Ramos (cell line): ENCODE measurements around the gene TMEM115.
"Not testable (repeated sequence)": the region's sequence is repeated elsewhere in the genome, so short reads cannot be mapped to it uniquely, and the experiment has no call there.

Experiments used
- in situ Hi-C: fragments of 300-500 bp; cut with MboI; formaldehyde crosslinking; loops from one replicate; pipeline ENCODE4 v1.14.3; 2022; ENCODE audit warnings: low sequenced_read_pairs; ENCODE audit not compliant: unreplicated experiment

Gene TMEM115

DNA sequence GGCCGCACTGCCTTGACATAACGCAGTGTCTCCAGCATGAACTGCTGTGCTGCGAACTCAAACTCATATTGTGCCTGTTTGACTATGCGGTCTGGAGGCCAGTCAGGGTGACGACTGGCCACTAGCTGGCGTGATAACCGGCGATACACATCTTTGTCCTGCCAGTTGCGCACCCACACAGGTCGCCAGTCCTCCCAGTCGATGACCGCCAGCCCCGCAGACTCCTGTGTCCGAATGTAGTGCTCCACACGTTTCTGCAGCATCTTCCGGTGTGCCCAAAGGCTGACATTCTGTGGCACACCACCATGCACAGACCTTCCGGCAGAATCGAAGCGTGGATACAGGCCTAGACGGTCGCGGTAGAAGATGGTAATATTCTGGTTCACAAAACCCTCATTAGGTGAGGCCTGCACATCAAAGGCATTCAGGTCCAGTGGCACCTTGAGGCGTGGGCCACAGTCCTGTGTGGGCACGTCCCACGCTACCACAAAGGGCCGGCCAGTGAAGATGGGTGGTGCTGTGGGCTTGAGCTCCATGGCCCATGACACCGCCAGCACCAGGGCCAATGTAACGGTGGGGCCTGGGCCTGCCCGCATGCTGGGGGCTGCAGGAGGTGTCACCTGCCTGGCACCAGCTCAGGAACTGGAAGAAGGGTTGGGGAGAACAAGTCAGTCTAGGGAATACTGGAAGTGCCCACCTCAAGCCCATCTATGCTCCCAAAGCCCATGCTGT is 39.3 kb downstream of the TMEM115 start:
- in situ Hi-C loops = no loop called here

GRCh38 chr3:50319181-50319893 is 40.0 kb downstream of the TMEM115 start:
- in situ Hi-C loops = no loop called here

GRCh38 chr3:50318615-50319014 is 40.7 kb downstream of the TMEM115 start:
- in situ Hi-C loops = no loop called here

- in situ Hi-C loops = no loop called here
Observed at GRCh38 chr3:50318163-50318562, 41.2 kb downstream of the TMEM115 start.

- in situ Hi-C loops = no loop called here
Observed at GRCh38 chr3:50317300-50317699, 42.0 kb downstream of the TMEM115 start.

DNA sequence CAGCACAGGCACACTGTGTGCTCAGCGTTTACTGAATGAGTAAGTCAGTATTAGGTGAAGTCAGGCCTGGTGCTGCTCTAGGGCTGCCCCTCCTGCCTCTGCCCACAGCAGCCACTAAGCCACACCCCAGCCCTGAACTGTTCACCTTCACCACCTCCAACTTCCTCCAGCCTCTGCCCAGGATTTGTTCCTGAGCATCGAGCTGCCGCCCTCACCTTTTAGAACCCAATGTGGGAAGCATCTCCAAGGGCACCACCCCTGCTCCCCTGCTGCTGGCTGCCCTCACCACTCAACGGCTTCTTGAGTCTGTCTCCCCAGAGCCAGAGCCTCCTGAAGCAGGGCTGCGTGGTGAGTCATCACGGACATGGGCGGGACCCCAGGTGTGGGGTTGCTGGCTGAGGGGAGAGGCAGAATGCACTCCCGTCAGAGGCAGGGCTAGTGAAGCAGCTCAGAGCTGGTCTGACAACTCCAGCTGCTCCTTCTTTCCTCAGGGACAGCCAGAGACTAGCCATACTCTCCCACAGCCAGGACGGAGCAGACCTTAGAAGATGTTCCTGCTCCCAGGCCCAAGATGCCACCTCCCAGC is 42.6 kb downstream of the TMEM115 start:
- in situ Hi-C loops = no loop called here

DNA sequence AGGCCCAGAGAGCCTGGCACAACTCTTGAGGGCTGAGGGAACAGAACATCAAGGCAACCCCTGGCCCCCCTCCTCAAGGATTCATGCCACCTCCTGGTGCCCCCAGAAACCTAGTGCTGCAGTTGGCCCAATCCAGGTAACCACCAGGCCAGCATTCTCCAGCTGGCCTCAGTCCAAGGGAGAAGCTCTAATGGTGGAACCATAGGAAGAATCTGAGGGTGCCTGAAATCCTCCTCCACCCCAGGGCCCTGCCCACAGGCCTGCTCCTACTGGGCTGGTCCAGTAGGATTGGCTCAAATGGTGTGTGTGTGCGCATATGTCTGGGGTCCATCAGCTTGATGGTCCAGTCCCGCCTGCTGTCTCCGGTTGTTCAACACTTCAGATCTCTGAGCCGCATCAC is 44.5 kb downstream of the TMEM115 start:
- in situ Hi-C loops = no loop called here

DNA sequence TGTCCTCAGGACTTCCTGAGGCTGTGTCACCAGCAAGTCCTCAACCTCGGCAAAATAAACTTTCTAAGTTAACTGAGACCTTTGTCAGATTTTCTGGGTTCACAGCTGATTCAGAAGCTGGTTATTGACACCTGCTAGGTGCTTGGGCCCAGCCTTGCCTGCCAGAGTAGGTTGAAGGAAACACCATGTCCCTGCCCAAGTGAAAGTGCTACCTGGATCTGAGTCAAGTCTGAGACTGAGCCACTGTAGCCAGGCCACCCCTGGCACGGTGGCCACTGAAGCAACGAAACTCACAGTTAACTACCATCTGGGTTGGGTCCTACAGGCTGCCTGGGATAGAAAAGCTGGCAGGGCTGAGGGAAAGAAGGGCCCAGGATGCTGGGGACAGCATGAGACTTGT is 45.0 kb downstream of the TMEM115 start:
- in situ Hi-C loops = no loop called here

DNA sequence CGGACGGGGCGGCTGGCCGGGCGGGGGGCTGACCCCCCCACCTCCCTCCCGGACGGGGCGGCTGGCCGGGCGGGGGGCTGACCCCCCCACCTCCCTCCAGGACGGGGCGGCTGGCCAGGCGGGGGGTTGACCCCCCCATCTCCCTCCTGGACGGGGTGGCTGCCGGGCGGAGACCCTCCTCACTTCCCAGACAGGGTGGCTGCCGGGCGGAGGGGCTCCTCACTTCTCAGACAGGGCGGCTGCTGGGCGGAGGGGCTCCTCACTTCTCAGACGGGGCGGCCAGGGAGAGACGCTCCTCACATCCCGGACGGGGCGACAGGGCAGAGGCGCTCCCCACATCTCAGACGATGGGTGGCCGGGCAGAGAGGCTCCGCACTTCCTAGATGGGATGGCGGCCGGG is 47.3 kb downstream of the TMEM115 start:
- in situ Hi-C loops = not testable (repeated sequence)
